ENCODE results near the gene NTMT2.

NTMT2 gene

DNA sequence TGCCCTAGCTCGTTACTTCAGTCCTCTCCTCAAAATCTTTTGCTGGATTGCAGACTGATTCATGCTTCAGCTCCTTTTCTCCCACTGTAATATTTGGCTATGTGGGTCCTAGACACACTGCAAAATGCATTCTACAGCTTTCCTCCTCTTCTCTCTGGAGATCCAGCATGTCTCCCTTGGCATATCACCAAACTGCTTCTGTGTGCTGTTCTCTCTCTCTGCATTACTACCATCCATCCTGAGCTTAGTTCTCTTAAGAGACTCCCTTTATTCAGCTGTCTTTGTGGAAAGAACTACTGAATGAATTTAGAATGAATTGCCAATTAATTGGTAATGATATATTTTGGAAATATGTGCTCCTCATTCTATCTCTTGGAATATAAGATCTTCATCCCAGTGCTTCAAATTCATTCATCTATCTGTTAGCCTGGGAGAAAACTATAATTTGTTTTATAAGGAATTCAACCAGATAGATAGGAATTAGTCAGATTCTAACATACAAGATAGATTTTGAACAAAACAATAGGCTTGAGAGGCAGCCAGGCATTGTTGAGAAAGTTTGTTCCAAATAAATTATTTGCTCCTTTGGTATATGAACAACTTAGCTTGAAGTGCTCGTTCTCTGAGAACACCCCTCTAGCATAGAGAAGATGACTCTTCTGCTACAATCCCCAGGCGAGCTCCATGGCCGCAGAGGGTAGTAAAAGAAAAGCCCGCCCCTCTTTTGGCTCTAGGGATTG, 71.9 kb downstream of the NTMT2 start:
- DNase-seq (ENCODE audit: low spot score) = no peak
- TF ChIP-seq, protein P1, sequence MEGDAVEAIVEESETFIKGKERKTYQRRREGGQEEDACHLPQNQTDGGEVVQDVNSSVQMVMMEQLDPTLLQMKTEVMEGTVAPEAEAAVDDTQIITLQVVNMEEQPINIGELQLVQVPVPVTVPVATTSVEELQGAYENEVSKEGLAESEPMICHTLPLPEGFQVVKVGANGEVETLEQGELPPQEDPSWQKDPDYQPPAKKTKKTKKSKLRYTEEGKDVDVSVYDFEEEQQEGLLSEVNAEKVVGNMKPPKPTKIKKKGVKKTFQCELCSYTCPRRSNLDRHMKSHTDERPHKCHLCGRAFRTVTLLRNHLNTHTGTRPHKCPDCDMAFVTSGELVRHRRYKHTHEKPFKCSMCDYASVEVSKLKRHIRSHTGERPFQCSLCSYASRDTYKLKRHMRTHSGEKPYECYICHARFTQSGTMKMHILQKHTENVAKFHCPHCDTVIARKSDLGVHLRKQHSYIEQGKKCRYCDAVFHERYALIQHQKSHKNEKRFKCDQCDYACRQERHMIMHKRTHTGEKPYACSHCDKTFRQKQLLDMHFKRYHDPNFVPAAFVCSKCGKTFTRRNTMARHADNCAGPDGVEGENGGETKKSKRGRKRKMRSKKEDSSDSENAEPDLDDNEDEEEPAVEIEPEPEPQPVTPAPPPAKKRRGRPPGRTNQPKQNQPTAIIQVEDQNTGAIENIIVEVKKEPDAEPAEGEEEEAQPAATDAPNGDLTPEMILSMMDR (IDR thresholded peaks at IDR 0.05; ENCODE audit: extremely low read depth, missing control alignments) = no peak

GRCh38 chr1:170218257-170218650, 72.5 kb downstream of the NTMT2 start:
- TF ChIP-seq, protein P1 (IDR thresholded peaks at IDR 0.05; ENCODE audit: extremely low read depth, missing control alignments) = no peak
- no peak for DNase-seq (ENCODE audit: low spot score)

All from GM20000 (cell line).